Smooth muscle cell (in vitro differentiated cells): ENCODE results near the gene DCAF17. TPM values are rescaled to one million over a fixed set of nuclear protein-coding genes. Genes with fewer than 3 reads are reported as not detected.

Experiments
- DNase-seq: peaks from one replicate; lab custom pipeline; 2025; ENCODE audit not compliant: unreplicated experiment; lab: John Stamatoyannopoulos, UW
- H2AFZ ChIP-seq: fragments of 200-600 bp; sonication (generic); 2 replicates; pipeline ENCODE4 v1.6.0; 2016; ENCODE audit warnings: antibody characterized with exemption, low read depth, mild to moderate bottlenecking
- H3F3A ChIP-seq: fragments of 200-600 bp; sonication (generic); 2 replicates; pipeline ENCODE4 v1.6.0; 2017; ENCODE audit warnings: antibody characterized with exemption, low read depth
- H3K27ac ChIP-seq: fragments of 200-600 bp; sonication (generic); 2 replicates; pipeline ENCODE4 v1.5.1; 2016; ENCODE audit warnings: low read depth, mild to moderate bottlenecking
- H3K27me3 ChIP-seq: fragments of 200-600 bp; sonication (generic); 2 replicates; pipeline ENCODE4 v1.6.1; 2016; ENCODE audit warnings: low read depth, mild to moderate bottlenecking
- H3K36me3 ChIP-seq: fragments of 200-600 bp; sonication (generic); 2 replicates; pipeline ENCODE4 v1.5.1; 2016; ENCODE audit warnings: low read depth
- H3K4me1 ChIP-seq: fragments of 200-600 bp; sonication (generic); 2 replicates; pipeline ENCODE4 v1.5.1; 2016; ENCODE audit warnings: low read depth
- H3K4me2 ChIP-seq: fragments of 200-600 bp; sonication (generic); 2 replicates; pipeline ENCODE4 v1.6.0; 2016; ENCODE audit warnings: mild to moderate bottlenecking
- H3K4me3 ChIP-seq: fragments of 200-600 bp; sonication (generic); 2 replicates; pipeline ENCODE4 v1.5.1; 2016; ENCODE audit warnings: mild to moderate bottlenecking
- H3K79me2 ChIP-seq: fragments of 200-600 bp; sonication (generic); 2 replicates; pipeline ENCODE4 v1.6.0; 2016; ENCODE audit warnings: low read depth, mild to moderate bottlenecking
- H3K9ac ChIP-seq: fragments of 200-600 bp; sonication (generic); 2 replicates; pipeline ENCODE4 v1.6.0; 2016; ENCODE audit warnings: low read depth
- H3K9me3 ChIP-seq: fragments of 200-600 bp; sonication (generic); replicated peaks from 2 replicates; pipeline ENCODE4 v1.5.1; 2016; ENCODE audit warnings: low read depth
- H4K20me1 ChIP-seq: fragments of 200-600 bp; sonication (generic); 2 replicates; pipeline ENCODE4 v1.6.0; 2016; ENCODE audit warnings: low read depth
- CTCF ChIP-seq: fragments of 200-600 bp; sonication (generic); IDR thresholded peaks from 2 replicates; pipeline ENCODE4 v1.5.1; 2017; ENCODE audit warnings: borderline replicate concordance, mild to moderate bottlenecking, antibody characterized with exemption; ENCODE audit not compliant: insufficient read depth, poor library complexity, severe bottlenecking
- WGBS: methylation state at CpG from one replicate; pipeline ENCODE4 v1.1.7; 2016; ENCODE audit warnings: low lambda C conversion rate; 5-methylcytosine and 5-hydroxymethylcytosine counted together
- polyA plus RNA-seq: library from polyadenylated mRNA; unstranded; fragments of >200 nt; fragmentation: Nextera tagmentation; extraction: Ambion mirVana; gene quantifications from 2 replicates; pipeline ENCODE4 v1.2.1, GENCODE V29; 2016
- total RNA-seq: library from RNA; depleted of rRNA; stranded (reverse); fragments of >200 nt; gene quantifications from 2 replicates; pipeline ENCODE4 v1.2.3, GENCODE V29; 2014

Gene DCAF17
- total and polyA plus RNA-seq, 2 experiments from 2014 or later = 4.3 to 17.2 TPM

- Histone ChIP-seq H3K4me1 (no peaks in the 10 kb centered on the region), H3K27me3 (no peaks in the 10 kb centered on the region), H3K27ac (no peak overlapping the region), H3K79me2 (no peaks in the 10 kb centered on the region), H3K9me3 (no peaks in the 10 kb centered on the region), H3K4me2 (no peak overlapping the region), H4K20me1 (no peaks in the 10 kb centered on the region), H3K36me3 (peaks cover 10% of the 10 kb centered on the region), H2AFZ (no peak overlapping the region), H3F3A (no peaks in the 10 kb centered on the region), H3K4me3 (no peak overlapping the region), H3K9ac (no peak overlapping the region)
- WGBS = 64% methylated on average over 3 of the region's 3 CpGs
- no peak for DNase-seq
- TF ChIP-seq CTCF = no peak
Measured at GRCh38 chr2:171482877-171483276, 48.9 kb downstream of the DCAF17 start.

- no peaks in the 10 kb centered on the region for H3K79me2 ChIP-seq
- no peak for DNase-seq
- no peak overlapping the region for H3K4me2 ChIP-seq
- no peaks in the 10 kb centered on the region for H3K27me3 ChIP-seq
- H3K4me1 ChIP-seq = no peaks in the 10 kb centered on the region
- no peak overlapping the region for H2AFZ ChIP-seq
- 87% methylated on average over 2 of the region's 2 CpGs for whole genome bisulfite sequencing
- H3K9ac ChIP-seq = no peak overlapping the region
- H3F3A ChIP-seq = no peaks in the 10 kb centered on the region
- H3K9me3 ChIP-seq = no peaks in the 10 kb centered on the region
- H3K36me3 ChIP-seq = peaks cover 10% of the 10 kb centered on the region
- TF ChIP-seq CTCF = no peak
- H3K27ac ChIP-seq = no peak overlapping the region
- H3K4me3 ChIP-seq = no peak overlapping the region
- H4K20me1 ChIP-seq = no peaks in the 10 kb centered on the region
Measured at GRCh38 chr2:171483793-171484192, 49.8 kb downstream of the DCAF17 start.

GRCh38 chr2:171485116-171485515 is 51.1 kb downstream of the DCAF17 start:
- Histone ChIP-seq H3K27ac (no peak overlapping the region), H3K4me1 (no peaks in the 10 kb centered on the region), H4K20me1 (no peaks in the 10 kb centered on the region), H3K27me3 (no peaks in the 10 kb centered on the region), H3K9me3 (no peaks in the 10 kb centered on the region), H2AFZ (no peak overlapping the region), H3K4me2 (no peak overlapping the region), H3K36me3 (peaks cover 10% of the 10 kb centered on the region), H3F3A (no peaks in the 10 kb centered on the region), H3K79me2 (no peaks in the 10 kb centered on the region), H3K4me3 (no peak overlapping the region), H3K9ac (no peak overlapping the region)
- TF ChIP-seq CTCF = no peak
- no peak for DNase-seq
- WGBS = 87% methylated on average over 1 of the region's 1 CpG

- Histone ChIP-seq H3F3A (no peaks in the 10 kb centered on the region), H3K9me3 (no peaks in the 10 kb centered on the region), H3K9ac (no peak overlapping the region), H2AFZ (no peak overlapping the region), H3K4me3 (no peak overlapping the region), H3K4me1 (no peaks in the 10 kb centered on the region), H3K79me2 (no peaks in the 10 kb centered on the region), H3K36me3 (no peaks in the 10 kb centered on the region), H4K20me1 (no peaks in the 10 kb centered on the region), H3K27ac (no peak overlapping the region), H3K4me2 (no peak overlapping the region), H3K27me3 (no peaks in the 10 kb centered on the region)
- WGBS = 96% methylated on average over 6 of the region's 6 CpGs
- DNase-seq = no peak
- no peak for TF ChIP-seq CTCF
Measured at GRCh38 chr2:171487201-171487600, 53.2 kb downstream of the DCAF17 start.
